ENCODE data around the gene FUT4. TPM values are rescaled to one million over a fixed set of nuclear protein-coding genes. Genes with fewer than 3 reads are reported as not detected.
A peak's percentile ranks its signal among the peaks of the same experiment; 100 is the strongest.

FUT4 gene
- total RNA-seq, 2 experiments from 2014 or later = 1.2 to 1.5 TPM

DNA sequence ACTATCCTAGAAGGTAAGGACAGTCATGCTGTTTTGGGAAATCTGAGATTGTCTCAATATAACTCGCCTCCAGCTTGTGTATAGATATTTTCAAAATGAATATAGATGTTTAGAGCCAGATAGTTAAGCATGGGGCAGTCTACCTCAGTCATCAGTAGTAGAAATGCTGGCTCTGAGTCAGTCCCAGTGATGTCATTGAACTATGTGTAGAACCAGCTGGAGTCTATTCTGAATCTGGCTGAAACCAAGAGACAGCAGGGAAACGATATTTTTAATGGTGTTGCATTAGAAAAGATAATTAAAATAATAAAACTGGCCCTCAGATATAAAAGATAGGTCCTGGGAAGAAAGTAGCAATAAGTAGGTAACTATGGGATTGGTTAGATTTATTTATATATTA is 49.3 kb downstream of the FUT4 start:
- Histone ChIP-seq H3K36me3 (ENCODE audit: insufficient read depth, low read length) (no peaks in the 10 kb centered on the region), H4K20me1 (ENCODE audit: insufficient read depth, low read length) (no peaks in the 10 kb centered on the region), H3K4me3 (ENCODE audit: low read depth, low read length, poor library complexity, severe bottlenecking) (no peak overlapping the region), H3K9me2 (ENCODE audit: insufficient read depth, low read length) (no peaks in the 10 kb centered on the region), H3K79me2 (ENCODE audit: insufficient read depth, low read depth, low read length) (no peaks in the 10 kb centered on the region), H3K9me3 (ENCODE audit: low read length) (no peaks in the 10 kb centered on the region), H3K27ac (ENCODE audit: low read depth, low read length, poor library complexity, severe bottlenecking) (no peak overlapping the region), H2AFZ (ENCODE audit: low read length) (no peak overlapping the region), H3K4me1 (ENCODE audit: insufficient read depth, low read length, poor library complexity, severe bottlenecking) (peaks cover 15% of the 10 kb centered on the region), H3K4me2 (ENCODE audit: low read length) (no peak overlapping the region)
- ChIA-PET CTCF (ENCODE audit: unreplicated experiment) (no interaction called here), POLR2A (interaction anchor here (1.0 to 2.5 kb wide), 3 partner anchors 10 to 14 kb away, joined by 3 to 8 read pairs (median 3); no protein-coding TSS in a partner anchor)
- no peak for TF ChIP-seq EZH2phosphoT487 (IDR thresholded peaks at IDR 0.05; ENCODE audit: borderline replicate concordance, low read depth, low read length)
- TF ChIP-seq CTCF (conservative IDR thresholded peaks at IDR 0.05; ENCODE audit: low read length) = no peak
- no peak for DNase-seq (ENCODE audit: low spot score)
- intact Hi-C loops (cut with micrococcal nuclease; ENCODE audit: unreplicated experiment) = no loop called here
- BruUV-seq (replicated peaks) = no TSS peak

DNA sequence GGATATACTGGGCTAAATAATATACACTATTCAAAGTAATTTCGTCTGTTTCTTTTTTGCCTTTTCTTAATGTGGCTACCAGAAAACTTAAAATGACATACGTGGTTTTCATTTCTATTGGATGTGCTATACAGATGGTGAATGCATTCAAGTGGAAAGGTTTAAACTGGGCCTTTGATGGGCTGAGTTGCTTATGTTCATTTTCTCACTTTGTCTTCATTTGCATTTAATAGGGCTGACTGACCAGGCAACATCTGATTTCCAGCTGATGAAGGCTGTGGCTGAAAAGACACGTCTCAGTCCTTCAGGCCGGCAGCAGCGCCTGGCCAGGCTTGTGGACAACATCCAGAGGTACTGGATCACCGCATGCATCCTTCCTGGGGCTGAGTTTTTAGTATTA is 51.4 kb downstream of the FUT4 start:
- H3K4me3 ChIP-seq (ENCODE audit: low read depth, low read length, poor library complexity, severe bottlenecking) = peak overlapping the region; percentile 9
- H3K4me2 ChIP-seq (ENCODE audit: low read length) = peak overlapping the region; percentile 50
- peaks cover 15% of the 10 kb centered on the region for H3K4me1 ChIP-seq (ENCODE audit: insufficient read depth, low read length, poor library complexity, severe bottlenecking)
- POLR2A ChIA-PET = interaction anchor here (0.7 to 1.0 kb wide), 3 partner anchors 15 to 73 kb away, joined by 3 read pairs; no protein-coding TSS in a partner anchor
- H3K27ac ChIP-seq (ENCODE audit: low read depth, low read length, poor library complexity, severe bottlenecking) = peak overlapping the region; percentile 22
- H3K9me2 ChIP-seq (ENCODE audit: insufficient read depth, low read length) = no peaks in the 10 kb centered on the region
- H3K79me2 ChIP-seq (ENCODE audit: insufficient read depth, low read depth, low read length) = no peaks in the 10 kb centered on the region
- CTCF ChIA-PET (ENCODE audit: unreplicated experiment) = interaction anchor here (1.1 kb wide), 1 partner anchor 76 kb away, joined by 3 read pairs; no protein-coding TSS in a partner anchor
- H3K36me3 ChIP-seq (ENCODE audit: insufficient read depth, low read length) = no peaks in the 10 kb centered on the region
- TF ChIP-seq CTCF (conservative IDR thresholded peaks at IDR 0.05; ENCODE audit: low read length) = no peak
- no peak for TF ChIP-seq EZH2phosphoT487 (IDR thresholded peaks at IDR 0.05; ENCODE audit: borderline replicate concordance, low read depth, low read length)
- DNase-seq (ENCODE audit: low spot score) = peak; percentile 59
- BruUV-seq (replicated peaks) = no TSS peak
- H2AFZ ChIP-seq (ENCODE audit: low read length) = peak overlapping the region; percentile 67; the same call in 1 of the 2 replicates
- intact Hi-C loops (cut with micrococcal nuclease; ENCODE audit: unreplicated experiment) = no loop called here
- H3K9me3 ChIP-seq (ENCODE audit: low read length) = no peaks in the 10 kb centered on the region
- H4K20me1 ChIP-seq (ENCODE audit: insufficient read depth, low read length) = no peaks in the 10 kb centered on the region

DNA sequence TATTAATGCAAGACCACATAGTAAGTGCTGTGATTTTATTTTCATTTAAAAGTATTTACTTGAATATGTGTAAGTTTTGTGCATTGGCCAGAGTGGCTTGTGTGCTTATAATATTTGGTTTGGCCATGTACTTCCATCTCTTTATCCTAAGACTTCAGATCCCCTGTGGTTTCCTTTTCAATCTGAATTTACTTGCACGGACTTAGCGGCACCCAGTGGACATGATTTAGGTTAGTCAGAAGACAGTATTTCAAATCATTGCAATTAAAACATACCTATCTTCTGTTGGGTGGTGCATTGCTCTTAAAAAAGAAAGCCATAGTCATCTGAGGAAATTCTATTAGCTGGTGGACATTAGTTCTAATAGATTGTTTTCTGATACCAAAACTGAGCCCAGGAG is 54.2 kb downstream of the FUT4 start:
- H3K36me3 ChIP-seq (ENCODE audit: insufficient read depth, low read length) = no peaks in the 10 kb centered on the region
- no TSS peak for BruUV-seq (replicated peaks)
- intact Hi-C loops (cut with micrococcal nuclease; ENCODE audit: unreplicated experiment) = loop anchor here (1.0 kb wide), 1 partner anchor 79 kb away; no protein-coding TSS in a partner anchor
- H3K4me2 ChIP-seq (ENCODE audit: low read length) = no peak overlapping the region
- no peak overlapping the region for H3K27ac ChIP-seq (ENCODE audit: low read depth, low read length, poor library complexity, severe bottlenecking)
- no peaks in the 10 kb centered on the region for H4K20me1 ChIP-seq (ENCODE audit: insufficient read depth, low read length)
- no peak overlapping the region for H2AFZ ChIP-seq (ENCODE audit: low read length)
- no peaks in the 10 kb centered on the region for H3K79me2 ChIP-seq (ENCODE audit: insufficient read depth, low read depth, low read length)
- peak; percentile 22 for DNase-seq (ENCODE audit: low spot score)
- peak; percentile 62 for TF ChIP-seq CTCF (conservative IDR thresholded peaks at IDR 0.05; ENCODE audit: low read length)
- no peak for TF ChIP-seq EZH2phosphoT487 (IDR thresholded peaks at IDR 0.05; ENCODE audit: borderline replicate concordance, low read depth, low read length)
- no peak overlapping the region for H3K4me3 ChIP-seq (ENCODE audit: low read depth, low read length, poor library complexity, severe bottlenecking)
- H3K9me3 ChIP-seq (ENCODE audit: low read length) = no peaks in the 10 kb centered on the region
- no peaks in the 10 kb centered on the region for H3K9me2 ChIP-seq (ENCODE audit: insufficient read depth, low read length)
- peaks cover 27% of the 10 kb centered on the region for H3K4me1 ChIP-seq (ENCODE audit: insufficient read depth, low read length, poor library complexity, severe bottlenecking)
- ChIA-PET POLR2A (interaction anchor here (0.7 to 2.9 kb wide), 5 partner anchors 10 to 856 kb away, joined by 3 to 15 read pairs (median 3); partner anchors contain the start of genes C11orf54 and TAF1D), CTCF (ENCODE audit: unreplicated experiment) (no interaction called here)

All from OCI-LY7 (cell line).